HG03521 (cell line): ENCODE data around the gene QSOX2.

Experiments used
- ATAC-seq: cut with Tn5 transposase; IDR thresholded peaks from one replicate; pipeline ENCODE4 v1.9.1; 2021; ENCODE audit warnings: mild to moderate bottlenecking, moderate library complexity; ENCODE audit not compliant: unreplicated experiment

The QSOX2 gene

DNA sequence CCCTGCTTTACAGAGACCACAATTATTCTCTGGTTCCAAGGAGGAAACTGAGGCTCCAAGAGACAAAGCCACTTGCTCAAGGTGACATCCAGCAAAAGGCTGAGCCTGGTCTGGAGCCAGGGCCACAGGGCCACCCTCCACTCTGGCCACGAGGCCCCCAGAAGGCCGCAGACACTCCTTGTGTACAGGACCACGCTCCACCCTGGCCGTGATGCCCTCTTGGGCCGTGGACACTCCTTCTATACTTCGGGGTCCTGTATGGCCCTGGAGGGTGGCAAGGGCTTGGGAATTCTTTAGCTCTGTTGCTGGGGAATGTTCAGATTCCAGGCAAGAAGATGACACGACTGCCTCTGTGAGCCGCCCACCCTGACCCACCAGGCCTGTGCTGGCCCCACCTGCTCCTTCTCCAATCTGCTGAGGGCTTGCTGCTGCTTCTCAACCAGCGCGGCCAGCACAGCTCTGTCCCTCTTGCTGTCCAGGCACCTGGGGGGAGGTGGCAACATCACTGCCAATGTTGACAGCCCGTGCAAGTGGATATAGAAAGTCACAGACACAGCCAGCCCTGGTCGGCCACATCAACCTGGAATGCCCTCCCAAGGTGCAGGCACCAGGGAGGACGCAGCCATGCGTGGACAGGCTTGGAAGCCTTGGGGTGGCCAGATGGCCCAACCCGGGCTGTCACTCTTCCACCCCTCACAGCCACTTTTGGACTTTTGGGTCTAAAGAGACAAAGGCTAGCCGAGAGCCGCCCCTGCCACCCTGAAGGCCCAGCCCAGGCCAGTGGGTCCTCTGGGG, 20.1 kb upstream of the QSOX2 start:
- no peak for ATAC-seq

DNA sequence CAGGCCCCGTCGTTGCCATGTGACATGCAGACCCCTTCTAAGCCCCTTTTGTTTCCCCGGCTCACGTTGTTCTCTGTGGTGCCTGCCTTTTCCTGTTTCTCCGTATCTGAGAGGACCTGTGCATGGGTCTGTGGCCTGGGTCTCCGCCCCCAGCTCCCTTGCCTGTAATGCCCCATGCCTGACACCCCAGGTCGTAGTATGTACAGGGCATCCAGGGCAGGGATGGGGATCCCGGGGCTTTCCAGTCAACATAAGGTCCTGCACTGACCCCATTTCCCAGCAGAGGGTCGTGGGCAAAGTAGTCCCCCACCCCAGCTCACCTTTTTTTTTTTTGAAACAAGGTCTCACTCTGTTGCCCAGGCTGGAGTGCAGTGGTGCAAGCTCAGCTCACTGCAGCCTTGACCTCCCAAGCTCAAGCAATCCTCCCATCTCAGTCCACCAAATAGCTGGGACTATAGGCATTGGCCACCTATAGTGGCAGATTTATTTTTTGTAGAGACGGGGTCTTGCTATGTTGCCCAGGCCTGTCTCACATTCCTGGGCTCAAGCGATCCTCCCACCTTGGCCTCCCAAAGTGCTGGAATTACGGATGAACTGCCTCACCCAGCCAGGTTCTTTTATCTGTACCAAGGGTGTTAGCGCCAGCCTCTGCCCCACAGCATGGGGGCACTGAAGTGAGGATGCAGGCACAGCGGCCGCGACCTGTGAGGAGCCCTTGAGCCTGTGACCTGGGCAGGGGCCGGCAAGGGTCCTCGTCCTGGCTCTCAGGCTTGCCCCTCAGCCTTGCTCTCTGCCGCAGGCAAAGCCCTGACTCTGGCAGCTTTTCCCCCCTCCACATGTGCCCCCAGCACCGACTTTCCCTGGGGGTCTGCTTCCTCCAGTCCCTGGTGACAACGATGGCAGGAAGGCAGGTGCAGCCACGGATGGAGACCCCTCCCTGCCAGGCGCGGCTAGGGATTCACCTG, 19.1 kb upstream of the QSOX2 start:
- ATAC-seq: no peak

DNA sequence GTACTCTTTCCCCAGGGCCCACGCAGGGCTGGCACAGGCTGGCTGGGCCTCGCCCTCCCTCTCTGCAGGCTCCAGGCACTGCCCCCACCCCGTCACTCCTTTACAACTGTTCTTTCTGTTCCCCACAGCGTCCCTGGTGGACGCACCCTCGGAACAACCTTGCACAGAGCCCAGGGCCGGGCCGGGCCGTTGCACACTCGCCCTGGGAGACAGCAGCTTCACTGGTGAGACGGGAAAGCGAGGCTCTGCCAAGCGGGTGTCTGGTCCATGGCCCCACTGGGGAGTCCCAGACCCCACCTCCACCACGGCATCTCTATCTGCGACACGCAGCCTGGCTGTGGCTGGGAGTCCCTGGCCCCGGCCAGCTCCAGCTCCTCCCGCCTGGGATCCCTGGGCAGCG, 18.4 kb upstream of the QSOX2 start:
- no peak for ATAC-seq

DNA sequence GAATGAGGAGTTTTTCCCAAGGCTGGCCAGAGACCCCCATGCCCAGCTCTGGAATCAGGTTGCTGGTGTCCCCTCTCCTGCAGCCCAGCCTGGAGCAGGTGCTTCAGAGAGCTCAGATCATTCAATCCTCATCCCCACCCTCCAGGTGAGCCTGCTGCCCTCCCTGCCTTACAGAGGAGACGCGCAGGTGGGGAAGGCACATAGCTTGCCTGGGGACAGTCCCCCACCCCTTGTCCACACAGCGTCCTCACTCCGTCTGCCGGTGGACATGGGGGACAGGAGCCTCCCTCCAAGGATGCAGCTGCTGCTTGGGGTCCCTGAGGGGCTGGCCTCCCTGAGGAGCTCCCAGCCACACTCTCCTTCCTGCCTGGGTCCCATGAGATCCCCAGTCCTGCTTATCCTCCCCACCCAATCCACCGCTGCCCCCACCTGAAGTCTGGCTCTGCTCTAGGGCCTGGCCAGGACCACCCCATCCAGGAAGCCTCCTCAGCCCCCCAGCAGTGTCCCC, 17.1 kb upstream of the QSOX2 start:
- no peak for ATAC-seq

DNA sequence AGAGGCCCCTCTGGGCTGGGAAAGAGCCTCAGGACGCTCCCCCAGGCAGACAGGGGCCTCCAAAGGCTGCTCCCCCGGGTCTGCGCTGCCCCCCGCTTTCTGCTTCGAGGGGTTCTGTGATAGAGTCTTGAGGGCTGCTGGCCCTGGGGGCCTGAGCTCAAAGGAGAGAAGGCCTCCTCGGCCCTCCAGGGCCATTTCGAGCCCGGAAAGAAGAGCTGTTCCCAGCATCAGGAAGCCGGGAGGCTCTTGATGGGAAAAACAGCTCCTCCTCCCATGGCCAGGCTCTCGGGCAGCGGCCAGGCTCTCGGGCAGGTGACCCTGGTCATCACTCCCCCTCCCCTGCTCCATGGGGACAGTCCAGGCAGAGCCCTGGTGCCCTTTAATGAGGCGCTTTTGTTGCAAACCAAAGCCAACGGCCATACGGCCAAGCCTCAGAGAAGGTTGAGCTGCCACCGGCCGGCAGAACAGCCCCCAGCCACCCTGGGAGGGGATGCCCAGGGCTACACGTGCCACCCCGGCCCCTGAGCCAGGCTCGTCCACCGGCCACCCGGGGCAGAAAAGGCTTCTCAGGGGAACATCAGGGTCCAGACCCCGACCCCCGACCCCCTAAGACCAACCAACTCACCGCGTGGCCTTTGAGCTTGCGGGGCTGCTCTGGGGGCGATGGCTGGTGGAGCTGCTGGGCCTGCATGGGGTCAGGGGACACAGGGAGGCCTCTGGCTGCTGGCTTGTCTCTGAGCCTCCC, 16.2 kb upstream of the QSOX2 start:
- ATAC-seq: no peak

DNA sequence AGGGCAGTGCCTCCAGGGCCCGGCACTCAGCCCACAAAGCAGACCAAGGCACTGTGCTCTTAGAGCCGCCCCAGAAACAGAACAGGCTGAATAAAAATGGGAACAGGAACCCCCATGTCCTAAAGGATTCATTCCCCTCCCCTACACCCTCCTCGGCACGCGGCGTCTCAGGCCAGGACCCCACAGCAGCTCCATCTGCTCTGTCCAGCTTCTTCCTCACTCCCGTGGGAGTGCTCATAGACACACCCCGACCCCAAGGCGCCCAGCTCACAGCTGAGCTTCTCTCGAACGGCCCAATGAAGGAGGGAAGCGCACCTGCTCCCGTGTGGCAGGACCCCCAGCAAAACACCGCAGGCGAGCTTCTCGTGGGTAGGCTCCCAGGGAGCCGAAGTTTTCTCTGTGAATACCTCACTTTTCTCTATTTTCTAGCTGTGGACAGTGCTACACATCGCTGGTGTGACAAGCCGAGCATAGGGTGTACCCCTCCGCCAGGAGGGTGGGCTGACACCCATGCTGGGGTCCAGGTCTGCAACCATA, 15.4 kb upstream of the QSOX2 start:
- no peak for ATAC-seq

DNA sequence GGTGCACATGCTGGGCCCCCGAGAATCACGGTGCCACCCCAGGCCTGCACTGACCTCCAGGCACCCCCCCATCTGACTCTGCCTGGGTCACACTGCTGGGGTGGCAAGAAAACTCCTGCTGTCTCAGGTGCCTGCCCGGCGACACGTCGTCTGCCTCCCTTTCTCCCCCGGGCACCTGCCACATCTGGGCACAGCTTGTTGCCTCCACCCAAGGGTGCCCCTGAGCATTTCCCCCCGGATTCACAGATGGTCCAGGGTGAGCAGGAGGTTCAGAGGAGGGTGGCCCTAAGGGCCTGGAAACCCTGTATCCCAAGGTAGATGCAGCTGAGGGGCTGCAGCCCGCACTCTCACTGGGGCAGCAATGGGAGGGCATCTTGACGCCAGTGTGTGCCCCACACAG, 14.9 kb upstream of the QSOX2 start:
- ATAC-seq: no peak

DNA sequence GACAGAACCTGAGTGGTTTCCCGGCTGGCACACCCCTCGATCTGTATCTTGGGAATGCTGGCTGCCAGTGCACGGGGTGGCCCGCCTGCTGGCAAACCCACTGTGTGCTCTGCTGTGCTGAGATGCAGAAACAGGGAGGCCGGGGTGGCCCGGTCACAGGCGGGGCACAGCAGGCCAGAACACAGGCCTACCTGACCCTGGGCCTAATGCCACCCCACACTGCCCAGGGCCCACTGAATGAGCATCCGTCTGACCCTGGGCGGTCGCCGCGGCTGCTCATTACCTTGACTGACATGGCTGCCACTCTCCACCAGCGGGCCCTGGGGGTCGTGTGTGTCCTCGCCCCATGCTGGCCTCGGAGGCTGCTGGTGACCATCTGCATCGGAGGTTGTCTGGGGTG, 14.2 kb upstream of the QSOX2 start:
- ATAC-seq: no peak

DNA sequence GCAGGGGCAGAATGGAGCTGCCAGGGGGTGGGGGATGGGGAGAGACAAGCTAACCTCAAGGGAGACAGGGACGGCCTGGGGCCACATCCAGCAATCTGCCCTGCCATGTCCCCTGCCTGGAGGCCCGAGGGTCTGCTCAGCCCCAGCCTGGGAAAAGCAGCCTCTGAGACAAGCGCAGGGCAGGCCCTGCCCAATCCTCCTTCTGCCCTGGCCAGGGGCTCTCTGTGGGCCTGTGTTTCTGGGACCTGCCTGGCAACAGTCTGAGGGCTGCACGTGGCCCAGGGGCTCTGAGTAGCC, 13.9 kb upstream of the QSOX2 start:
- no peak for ATAC-seq

DNA sequence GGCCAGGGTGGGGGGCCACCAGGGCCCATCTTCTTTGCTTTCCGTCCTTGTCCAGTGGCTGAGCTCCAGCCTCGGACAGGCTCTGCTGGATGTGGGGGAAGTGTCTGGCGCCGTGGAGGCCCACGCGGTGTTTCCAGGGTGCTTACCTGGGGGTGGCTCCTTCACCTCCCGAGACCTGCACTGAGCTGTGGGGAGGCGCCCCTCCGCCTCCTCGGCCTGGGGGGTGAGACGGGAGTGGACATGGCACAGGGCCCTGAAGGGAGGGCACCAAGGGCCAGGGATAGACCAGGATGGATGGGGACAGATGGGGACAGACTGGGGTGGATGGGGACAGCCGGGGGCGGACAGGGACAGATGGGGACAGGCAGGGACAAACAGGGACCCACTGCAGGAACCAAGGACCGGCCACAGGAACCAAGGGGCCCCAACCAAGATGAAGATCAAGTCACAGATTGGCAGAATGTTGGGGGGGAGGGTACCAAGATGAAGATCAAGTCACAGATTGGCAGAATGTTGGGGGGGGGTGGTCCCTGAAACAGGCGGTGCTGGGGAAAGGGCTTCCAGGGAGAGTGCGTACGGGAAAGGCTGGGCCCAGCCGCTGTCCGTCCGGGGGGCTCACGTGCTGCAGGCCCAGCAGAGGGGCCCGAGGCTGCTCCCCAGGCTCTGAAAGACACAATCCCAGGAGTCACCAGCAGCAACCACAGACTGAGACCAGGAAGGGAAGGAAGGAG, 13.3 kb upstream of the QSOX2 start:
- ATAC-seq: no peak

DNA sequence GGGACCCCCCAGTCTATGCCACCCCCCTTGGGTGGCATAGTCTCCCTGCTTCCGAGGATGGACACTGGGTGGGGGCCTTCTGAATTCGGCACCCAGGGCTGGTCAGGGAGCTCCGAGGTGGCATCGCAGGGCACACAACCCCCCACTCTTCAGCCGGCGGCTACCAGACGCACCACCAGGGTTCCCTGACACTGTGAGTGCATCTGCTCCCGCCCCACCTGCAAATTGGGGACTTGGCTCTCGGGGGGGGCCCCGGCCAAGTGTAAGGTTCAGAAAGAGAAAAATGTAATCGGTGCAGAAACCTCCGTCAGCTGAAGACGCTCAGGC, 12.7 kb upstream of the QSOX2 start:
- ATAC-seq: no peak

DNA sequence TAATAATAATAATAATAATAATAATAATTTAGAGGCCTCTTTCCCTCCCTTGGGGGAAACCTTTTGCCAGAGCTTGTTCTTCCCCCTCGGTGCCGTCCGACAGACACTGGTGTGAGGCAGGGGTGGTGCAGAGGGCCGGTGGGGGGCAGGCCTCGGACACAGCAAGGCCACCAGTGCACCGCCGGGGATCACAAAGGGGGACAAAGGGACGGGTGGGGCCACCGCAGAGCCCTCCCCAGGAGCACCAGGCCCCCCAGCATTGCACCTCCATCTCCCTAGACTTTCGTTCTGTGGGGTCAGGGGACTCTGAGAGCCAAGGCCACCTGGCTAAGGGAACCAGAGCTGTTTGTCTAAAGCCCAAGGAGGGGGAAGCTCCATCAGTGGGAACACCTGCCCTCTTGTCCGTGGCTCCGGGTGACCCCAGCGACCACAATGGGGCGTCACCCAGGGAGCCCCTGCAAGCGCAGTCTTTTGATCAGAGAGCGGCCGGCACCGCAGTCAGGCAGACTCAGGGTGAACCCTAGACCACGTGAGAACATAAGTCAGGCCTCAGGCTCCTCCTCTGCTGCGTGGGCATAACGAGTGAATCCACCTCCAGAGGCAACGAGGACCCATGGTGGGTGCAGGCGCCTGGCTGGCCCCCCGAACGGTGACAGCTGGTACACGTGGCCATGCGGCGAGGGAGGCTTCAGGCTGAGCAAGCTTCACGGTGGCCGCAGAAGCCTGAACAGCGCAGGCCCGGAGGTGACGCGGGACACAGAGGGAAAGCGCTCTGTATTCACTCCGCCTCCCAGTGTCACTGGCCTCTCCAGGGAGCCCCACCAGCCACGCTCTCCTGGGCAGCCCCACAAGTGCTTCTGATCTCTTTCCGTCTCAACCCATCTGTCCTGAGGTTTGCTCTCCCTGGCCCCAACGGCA, 12.0 kb upstream of the QSOX2 start:
- no peak for ATAC-seq

DNA sequence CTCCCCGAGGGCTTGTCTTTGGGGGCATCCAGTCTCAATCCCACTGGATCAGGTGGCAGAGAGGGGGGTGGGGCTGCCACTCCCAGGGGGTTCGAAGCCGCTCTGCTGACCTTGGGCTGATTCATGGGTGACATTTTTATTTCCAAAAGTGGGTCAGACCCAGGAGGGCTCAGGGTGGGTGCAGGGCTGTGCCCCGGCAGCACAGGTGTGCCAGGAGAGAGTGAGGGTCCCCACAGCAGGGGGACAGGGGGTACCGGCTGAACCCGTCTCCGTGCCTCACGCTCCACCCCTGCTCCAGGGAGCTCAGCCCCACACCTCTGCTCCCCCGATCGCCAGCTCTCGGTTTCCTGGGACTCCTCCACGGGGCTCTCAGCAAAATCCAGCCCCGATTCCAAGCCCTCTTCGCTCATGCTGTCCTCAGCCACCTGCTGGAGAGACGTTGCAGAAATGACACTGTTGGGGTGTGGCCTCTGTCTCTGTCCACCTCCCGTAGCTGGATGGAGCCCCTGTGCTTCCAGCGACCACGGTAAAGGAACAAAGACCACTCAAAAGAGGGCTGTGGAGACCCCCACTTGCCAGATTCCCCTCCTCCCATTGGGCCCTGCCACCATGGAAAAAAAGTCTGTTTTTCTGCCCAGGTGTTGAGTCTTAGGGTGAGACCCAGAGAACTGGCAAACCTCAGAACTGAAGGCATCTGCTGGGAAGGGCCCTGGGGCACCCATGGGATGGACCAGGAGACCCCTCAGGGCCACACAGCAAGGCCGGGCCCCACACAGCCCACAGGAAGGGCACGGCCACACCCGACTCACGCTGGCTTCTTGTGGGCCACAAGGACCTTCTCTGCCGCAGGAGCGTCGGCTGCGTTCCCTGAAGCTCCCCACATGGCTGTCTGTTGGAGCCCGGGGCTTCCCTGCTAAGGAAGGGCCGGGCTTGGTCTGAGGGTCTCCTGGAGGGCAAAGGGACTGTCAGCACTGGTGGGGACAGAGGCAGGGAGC, 10.6 kb upstream of the QSOX2 start:
- ATAC-seq: no peak

DNA sequence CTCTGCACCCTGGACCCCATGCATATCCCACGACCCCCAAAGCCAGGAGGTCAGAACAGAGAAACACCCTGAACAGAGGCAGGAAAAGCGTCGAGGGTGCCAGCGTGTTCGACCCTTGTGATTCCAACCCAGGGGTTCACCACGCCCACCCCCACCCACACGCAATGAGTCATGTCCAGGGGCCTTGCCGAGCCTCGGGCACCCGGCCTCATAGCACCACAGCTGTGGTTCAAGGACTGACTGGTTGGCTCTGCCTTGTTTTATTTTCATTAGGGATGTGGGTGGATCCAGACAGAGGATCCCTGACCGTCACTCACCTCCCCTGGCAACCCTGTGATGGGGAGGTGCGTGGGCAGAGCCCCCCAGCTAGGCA, 9.5 kb upstream of the QSOX2 start:
- no peak for ATAC-seq

DNA sequence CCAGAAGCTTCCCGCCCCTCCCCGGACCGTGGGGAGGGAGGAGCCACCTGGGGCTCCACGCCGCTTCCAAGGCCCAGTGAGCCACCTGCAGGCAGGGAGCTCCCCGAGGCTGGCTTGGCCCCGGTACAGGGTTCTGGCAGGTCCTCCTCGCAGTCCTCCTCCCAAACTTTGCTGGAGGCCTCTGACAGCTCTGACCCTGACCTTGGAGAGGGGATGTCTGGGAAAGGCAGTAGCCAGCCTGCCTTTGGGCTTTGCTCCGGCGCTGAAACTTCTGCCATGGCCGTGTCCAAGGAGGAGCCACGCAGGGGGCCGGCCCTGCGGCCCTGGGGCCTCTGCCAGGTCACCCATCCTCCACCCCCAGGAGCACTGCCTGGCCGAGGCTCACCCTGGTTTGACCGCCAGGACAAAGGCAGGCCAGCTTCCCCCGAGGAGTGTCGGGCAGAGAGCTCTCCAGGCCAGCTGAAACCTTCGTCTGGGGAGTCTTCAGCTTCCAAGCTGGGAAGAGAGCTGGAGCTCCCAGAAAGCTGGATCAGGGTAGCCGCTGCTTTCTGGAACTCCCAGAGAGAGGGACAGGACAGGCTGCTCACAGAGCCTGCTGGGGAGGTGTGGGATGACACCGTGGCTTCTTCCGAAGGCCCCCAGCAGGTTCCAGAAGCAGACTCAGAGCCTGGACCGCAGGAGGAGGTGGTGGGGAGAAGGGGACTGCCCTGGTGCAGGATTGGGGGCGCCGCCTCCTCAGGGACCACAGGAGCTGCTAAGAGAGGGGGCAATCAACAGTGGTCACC, 9.0 kb upstream of the QSOX2 start:
- ATAC-seq: no peak

DNA sequence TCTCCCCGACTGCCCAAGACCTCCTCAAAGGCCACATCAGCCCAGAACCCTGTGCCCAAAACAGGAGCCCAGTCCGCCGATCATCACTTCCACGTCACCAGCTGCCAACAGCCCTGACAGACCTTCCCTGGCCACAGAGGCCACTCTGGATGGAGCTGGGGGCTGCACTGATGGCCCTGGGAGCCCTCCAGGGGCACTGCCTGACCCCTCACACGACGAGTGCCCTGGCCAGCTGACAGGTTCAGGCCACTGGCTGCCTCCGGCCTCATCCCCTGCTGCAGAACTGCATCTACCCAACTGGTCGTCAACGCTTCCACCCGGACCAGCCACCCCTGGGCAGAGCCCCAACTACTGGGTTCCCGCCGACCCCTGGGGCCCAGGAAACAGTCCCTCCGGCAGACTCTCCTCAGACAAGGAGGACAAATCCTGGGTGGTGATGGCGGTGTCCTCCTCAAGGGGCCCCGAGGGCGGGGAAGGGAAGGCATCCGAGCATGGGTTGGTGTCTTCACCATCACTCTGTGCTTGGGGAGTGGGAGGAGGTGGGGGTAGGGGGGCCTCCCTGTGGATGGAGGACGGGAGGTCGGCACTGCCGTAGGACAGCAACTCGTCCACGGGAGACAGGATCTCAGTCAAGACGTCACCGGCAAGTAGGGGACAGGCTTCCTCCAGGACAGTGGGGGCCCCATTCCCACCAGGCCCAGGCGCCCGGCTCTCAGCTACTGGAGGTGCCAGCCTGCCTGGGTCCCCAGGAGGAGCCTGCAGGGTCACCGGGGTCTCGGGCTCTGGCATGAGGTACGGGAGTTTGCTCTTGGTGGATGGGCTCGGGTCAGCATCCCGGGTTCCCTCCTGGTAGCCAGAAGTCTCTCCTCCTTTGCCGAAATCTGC, 7.9 kb upstream of the QSOX2 start:
- ATAC-seq: no peak

DNA sequence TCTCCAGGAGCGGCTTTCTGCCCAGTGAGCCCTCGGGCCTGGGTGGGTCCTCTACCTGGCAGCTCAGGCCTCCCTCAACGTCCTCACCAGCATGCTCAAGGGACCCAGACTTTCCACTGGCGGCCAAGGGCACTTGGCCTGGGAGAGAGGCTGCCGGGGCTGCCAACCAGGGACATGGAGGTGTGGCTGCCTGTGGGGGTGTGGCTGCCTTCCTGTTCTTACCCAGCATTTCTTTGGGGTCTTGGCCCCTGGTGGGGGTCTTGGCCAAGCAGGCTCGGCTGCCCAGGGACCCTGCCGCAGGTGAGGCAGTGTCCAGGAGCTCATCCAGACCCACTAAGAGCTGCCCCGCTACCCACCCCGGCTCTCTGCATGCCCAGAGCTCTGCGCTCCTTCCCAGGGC, 7.2 kb upstream of the QSOX2 start:
- no peak for ATAC-seq
